NCI-H1694 treated with DMSO at 0.1 percent for 48 hours (cell line): ENCODE results near the gene TNFAIP3.
"Not testable (repeated sequence)": the region's sequence is repeated elsewhere in the genome, so short reads cannot be mapped to it uniquely, and the experiment has no call there.

Experiments
- DNase-seq: peaks from one replicate; lab custom pipeline; 2025; lab: John Stamatoyannopoulos, UW

Gene TNFAIP3

GRCh38 chr6:137878486-137879285 is 11.6 kb downstream of the TNFAIP3 start:
- DNase-seq, result no peak

DNA sequence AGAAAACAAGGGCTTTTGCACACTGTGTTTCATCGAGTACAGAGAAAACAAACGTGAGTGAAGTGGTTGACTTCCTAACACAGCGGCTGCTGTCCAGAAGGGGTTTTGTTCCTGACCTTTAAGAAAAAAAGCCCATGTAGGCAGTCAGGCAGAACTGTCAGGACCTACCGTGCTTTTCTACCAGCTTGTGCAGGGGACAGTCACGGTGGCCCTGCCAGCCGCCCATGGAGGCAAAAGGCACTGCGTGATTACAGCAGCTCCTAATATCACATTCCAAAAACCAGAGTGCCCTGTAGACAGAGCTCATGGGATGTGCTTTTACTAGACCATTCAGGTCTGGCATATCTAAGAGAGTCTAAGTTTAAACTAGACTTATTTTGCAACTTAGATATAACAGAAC is 12.2 kb downstream of the TNFAIP3 start:
- DNase-seq, result no peak

- no peak for DNase-seq
Observed at GRCh38 chr6:137879885-137880745, 13.1 kb downstream of the TNFAIP3 start.

GRCh38 chr6:137880746-137881521 is 13.9 kb downstream of the TNFAIP3 start:
- no peak for DNase-seq

DNA sequence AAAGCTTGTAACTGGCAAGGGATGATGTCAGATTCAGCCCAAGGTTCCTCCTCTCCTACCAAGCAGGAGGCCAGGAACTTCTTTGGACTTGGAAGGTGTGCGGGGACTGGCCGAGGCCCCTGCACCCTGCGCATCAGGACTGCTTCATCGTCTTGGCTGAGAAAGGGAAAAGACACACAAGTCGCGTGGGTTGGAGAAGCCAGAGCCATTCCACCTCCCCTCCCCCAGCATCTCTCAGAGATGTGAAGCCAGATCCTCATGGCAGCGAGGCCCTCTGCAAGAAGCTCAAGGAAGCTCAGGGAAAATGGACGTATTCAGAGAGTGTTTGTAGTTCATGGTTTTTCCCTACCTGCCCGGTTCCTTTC is 14.4 kb downstream of the TNFAIP3 start:
- no peak for DNase-seq

GRCh38 chr6:137882225-137882961 is 15.3 kb downstream of the TNFAIP3 start:
- DNase-seq, result no peak

DNA sequence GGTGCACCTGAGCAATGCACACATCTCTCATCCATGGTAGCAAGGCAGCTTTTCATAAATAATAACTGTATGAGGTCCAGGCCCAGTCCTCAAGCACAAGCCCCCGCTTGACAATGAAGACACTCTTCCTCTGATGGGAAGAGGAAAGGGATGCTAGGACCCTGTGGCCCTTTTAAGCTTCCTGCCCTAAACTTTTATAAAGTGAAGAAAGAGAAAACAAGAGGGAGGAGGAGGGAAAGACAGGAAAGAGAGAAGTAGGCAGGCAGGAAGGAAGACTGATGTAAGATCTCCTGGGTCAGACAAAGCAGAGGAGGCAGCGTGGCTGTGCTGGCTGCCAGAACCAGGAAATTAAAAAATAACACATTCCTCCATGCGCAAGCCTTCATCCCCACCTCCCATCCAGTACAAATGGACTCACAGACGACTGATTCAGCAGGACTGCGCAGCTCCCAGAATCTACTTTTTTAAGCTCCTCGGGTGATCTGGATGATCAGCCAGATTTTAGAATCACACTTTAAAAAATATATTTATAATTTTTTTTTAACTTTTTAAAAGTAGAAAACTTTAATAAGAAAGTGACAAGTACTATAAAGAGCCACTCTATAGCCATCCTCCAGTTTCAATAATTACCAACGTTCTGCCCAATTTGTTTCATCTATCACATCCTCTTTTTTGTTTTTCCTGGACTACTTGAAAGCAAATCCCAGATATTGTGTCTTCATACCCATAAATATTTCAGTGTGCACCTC is 16.5 kb downstream of the TNFAIP3 start:
- no peak for DNase-seq

GRCh38 chr6:137884149-137884909 is 17.3 kb downstream of the TNFAIP3 start:
- DNase-seq, result no peak

- not testable (repeated sequence) for DNase-seq
Observed at GRCh38 chr6:137884910-137885229, 17.8 kb downstream of the TNFAIP3 start.

GRCh38 chr6:137886226-137886625 is 19.2 kb downstream of the TNFAIP3 start:
- not testable (repeated sequence) for DNase-seq

DNA sequence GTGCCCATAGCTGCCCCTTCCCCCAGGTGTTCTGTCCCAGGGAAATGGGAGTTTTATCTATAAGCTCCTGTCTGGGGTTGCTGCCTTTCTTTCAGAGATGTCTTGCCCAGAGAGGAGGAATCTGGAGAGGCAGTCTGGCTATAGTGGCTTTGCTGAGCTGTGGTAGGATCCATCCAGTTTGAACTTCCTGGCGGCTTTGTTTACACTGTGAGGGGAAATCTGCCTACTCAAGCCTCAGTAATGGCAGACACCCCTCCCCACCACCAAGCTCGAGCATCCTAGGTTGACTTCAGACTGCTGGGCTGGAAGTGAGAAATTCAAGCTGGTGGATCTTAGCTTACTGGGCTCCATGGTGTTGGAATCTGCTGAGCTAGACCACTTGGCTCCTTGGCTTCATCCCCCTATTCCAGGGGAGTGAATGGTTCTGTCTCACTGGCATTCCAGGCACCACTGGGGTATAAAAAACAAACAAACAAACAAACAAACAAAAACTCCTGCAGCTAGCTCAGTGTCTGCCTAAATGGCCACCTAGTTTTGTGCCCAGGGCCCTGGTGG is 24.0 kb downstream of the TNFAIP3 start:
- DNase-seq, result no peak

- DNase-seq, result no peak
Observed at GRCh38 chr6:137892271-137892708, 25.2 kb downstream of the TNFAIP3 start.

DNA sequence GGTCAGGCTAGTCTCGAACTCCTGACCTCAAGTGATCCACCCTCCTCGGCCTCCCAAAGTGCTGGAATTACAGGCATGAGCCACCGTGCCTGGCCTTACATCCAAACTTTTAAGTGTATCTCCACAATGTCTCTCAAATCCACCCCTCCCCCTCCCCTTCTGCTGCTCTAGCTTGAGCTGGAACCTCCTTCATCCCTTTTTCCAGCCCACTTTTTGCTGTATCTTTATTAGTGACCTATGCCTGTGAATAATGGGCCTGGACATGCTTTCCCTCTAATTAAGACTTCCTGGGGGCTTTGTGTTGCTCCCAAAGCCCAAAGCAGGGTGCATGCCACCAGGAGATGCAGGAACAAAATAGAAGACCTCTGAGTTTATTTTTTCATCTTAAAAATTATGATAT is 26.1 kb downstream of the TNFAIP3 start:
- no peak for DNase-seq

DNA sequence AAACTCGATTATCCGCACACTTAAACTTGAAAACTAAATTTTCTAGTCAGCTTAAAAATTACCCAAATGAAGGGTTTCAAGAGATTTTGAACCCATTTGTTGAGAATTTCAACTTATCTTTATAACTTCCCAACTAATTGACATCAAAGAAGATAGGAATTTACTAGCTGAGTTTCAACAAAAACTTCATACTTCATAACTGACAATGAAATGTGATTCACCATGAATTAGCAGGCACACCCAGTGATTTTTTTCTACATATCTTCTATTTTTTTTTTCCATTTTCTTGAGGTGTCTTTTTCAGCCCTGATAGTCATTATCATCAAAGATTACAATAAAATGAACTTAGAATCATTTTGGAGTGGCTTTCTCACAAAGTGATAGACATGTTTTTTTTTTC is 26.7 kb downstream of the TNFAIP3 start:
- no peak for DNase-seq

DNA sequence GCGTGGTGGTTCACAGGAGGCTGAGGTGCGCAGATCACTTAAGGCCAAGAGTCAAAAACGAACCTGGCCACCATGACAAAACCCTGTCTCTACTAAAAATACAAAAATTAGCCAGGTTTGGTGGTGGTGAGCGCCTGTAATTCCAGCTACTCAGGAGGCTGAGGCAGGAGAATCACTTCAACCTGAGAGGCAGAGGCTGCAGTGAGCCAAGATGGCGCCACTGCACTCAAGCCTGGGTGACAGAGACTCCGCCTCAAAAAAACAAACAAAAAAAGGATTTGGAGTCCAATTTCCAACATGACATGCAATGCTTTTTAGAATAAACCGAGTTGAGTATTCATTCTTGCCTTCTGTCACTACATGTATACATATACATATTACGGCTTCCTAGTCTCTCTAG is 27.3 kb downstream of the TNFAIP3 start:
- not testable (repeated sequence) for DNase-seq

DNA sequence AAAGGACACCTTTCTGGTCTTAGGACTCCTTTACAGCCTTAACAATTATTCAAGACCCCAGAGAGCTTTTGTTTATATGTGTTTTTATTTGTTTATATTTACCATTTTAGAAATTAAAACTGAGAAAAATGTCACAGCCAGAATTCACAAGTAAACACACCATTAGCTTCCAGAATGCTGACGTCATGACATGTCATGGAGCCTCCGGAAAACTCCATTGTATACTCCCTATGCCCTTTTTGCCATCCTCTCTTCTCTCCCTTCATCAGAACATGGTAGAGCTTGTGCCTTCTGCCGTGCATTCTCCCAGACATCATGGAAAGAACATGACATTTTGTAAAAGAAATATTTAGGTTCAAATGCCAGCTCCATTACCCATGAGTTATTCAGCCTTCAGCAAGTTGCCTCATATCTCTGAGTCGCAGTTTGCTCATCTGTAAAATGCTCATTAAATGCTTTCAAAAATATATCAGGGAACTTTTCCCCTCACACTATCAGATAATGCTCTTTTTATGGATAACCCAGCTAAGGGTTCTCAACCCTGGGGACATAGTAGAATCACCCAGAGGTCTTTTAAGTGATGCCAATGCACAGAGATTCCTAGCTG is 27.8 kb downstream of the TNFAIP3 start:
- no peak for DNase-seq

DNA sequence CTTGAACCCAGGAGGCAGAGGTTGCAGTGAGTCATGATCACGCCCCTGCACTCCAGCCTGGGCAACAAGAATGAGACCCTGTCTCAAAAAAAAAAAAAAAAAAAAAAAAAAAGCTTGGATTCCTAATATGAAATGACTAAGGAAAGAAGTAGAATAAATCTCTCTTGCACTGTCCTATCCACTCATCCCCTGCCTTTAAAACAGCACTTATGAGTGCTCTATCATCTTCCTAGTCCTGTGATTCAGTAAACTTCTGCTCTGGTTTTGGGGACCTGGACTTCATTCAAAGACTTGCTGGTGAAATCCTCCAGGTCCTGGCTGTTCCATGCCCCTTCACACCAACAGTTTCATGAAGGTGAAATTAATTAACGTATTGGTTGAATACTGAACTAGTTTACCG is 29.6 kb downstream of the TNFAIP3 start:
- no peak for DNase-seq

DNA sequence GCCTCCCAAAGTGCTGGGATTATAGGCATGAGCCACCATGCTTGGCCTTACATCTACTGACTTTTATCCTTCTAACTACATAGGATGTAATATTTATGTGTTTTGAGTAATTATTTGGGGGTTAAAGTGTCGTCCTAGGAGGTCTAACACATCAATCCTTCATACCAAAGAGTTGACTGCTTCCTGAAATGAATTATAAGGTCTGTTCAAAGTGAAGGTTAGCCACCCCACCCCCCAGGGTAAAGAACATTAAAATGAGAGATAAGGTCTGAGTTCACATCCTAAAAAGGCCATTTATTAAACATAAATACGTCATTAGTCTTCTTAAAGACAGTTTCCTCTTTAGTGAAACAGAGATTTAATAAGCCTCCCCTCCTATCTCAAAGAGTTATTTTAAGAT is 33.8 kb downstream of the TNFAIP3 start:
- DNase-seq, result no peak

GRCh38 chr6:137901454-137901853 is 34.4 kb downstream of the TNFAIP3 start:
- DNase-seq, result no peak

GRCh38 chr6:137902699-137903098 is 35.6 kb downstream of the TNFAIP3 start:
- DNase-seq, result no peak
